ENCODE data around the gene LRRC4C. TPM values are rescaled to one million over a fixed set of nuclear protein-coding genes. Genes with fewer than 3 reads are reported as not detected.

Gene LRRC4C
- polyA plus RNA-seq, 1 experiment: not detected

DNA sequence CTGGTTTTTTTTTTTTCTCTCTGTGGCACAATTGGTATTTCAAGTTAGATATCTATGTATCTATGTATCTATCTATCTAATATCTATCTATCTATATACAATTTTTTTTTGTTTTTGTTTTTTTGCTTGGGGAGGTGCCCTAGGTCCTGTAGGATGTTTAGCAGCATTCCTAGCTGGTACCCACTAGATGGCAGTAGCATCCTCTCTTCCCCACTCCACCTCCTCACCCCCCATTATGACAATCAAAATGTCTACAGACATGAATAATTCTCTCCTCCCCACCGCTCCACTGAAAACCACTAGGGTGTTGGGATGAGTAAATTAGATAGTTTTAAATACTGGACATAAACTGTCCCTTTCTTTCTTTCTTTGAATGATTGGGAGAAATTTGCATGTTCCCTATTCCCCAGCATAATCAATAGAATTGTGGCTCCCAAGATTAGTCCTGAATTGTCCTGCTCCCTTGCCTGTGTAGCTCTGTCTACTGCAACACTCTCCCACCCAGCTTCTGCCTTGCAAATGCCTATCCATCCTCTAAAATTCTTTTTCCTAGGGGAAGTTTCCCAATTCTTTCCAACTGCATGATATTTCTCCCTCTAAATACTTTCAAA is 1152.4 kb downstream of the LRRC4C start:
- CTCF ChIA-PET: interaction anchor here (0.8 to 6.3 kb wide), 10 partner anchors 10 to 416 kb away, joined by 3 to 47 read pairs (median 6); no protein-coding TSS in a partner anchor
- DNase-seq (ENCODE audit: low read depth): no peak
- H3K4me3 ChIP-seq (ENCODE audit: low read depth, low read length): no peak overlapping the region
- no peaks in the 10 kb centered on the region for H3K36me3 ChIP-seq (ENCODE audit: control insufficient read depth, insufficient read depth, low read length)
- POLR2A ChIA-PET: no interaction called here
- TF ChIP-seq, protein P1, sequence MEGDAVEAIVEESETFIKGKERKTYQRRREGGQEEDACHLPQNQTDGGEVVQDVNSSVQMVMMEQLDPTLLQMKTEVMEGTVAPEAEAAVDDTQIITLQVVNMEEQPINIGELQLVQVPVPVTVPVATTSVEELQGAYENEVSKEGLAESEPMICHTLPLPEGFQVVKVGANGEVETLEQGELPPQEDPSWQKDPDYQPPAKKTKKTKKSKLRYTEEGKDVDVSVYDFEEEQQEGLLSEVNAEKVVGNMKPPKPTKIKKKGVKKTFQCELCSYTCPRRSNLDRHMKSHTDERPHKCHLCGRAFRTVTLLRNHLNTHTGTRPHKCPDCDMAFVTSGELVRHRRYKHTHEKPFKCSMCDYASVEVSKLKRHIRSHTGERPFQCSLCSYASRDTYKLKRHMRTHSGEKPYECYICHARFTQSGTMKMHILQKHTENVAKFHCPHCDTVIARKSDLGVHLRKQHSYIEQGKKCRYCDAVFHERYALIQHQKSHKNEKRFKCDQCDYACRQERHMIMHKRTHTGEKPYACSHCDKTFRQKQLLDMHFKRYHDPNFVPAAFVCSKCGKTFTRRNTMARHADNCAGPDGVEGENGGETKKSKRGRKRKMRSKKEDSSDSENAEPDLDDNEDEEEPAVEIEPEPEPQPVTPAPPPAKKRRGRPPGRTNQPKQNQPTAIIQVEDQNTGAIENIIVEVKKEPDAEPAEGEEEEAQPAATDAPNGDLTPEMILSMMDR (IDR thresholded peaks at IDR 0.05; ENCODE audit: insufficient read depth, low read depth, low read length): peak; percentile 81
- peaks cover 2% of the 10 kb centered on the region; the same call in 1 of the 2 replicates for H3K27me3 ChIP-seq (ENCODE audit: control insufficient read depth, insufficient read depth, low read length)

DNA sequence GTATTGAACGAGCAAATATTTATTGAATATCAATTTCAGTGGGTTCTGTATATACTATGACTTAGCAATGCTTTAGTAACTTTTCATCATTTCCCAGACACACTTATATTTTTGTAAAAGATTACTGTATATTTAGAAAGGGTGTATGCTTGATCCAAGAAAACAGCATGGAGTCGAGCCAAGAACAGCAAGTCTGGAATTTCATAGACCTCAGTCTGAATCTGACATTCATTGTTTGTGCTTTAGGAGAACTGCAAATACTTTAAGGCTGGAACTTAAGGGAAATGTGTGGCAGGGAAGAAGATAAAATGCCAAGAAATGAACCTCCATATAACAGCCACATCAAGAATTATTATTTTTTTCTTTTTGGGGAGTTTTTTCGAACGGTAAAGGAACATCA is 1156.8 kb downstream of the LRRC4C start:
- DNase-seq (ENCODE audit: low read depth): no peak
- Histone ChIP-seq H3K4me3 (ENCODE audit: low read depth, low read length) (no peak overlapping the region), H3K36me3 (ENCODE audit: control insufficient read depth, insufficient read depth, low read length) (no peaks in the 10 kb centered on the region), H3K27me3 (ENCODE audit: control insufficient read depth, insufficient read depth, low read length) (peaks cover 2% of the 10 kb centered on the region; the same call in 1 of the 2 replicates)
- POLR2A ChIA-PET: no interaction called here
- TF ChIP-seq, protein P1 (IDR thresholded peaks at IDR 0.05; ENCODE audit: insufficient read depth, low read depth, low read length): no peak
- CTCF ChIA-PET: no interaction called here

DNA sequence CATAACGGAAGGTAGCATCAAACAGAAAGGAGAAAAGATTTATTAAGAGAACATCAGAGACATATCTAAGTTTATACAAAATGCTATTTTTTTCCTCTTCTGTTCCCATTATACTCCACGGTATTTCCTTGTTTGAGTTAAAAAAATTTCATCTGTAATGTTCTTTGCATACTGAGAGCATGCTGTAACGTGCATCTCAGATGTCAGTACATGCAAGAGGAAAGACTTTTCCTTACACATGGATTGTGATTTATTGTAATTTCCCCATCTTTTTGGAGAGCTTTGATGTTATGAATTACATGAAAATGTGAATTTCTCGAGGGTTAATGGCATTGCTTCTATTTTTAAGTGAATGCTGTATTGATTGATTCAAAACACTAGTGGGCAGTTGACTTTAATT is 1164.0 kb downstream of the LRRC4C start:
- TF ChIP-seq, protein P1 (IDR thresholded peaks at IDR 0.05; ENCODE audit: insufficient read depth, low read depth, low read length): no peak
- no peaks in the 10 kb centered on the region for H3K36me3 ChIP-seq (ENCODE audit: control insufficient read depth, insufficient read depth, low read length)
- CTCF ChIA-PET: interaction anchor here (3.3 kb wide), 1 partner anchor 11 kb away, joined by 47 read pairs; no protein-coding TSS in a partner anchor
- H3K27me3 ChIP-seq (ENCODE audit: control insufficient read depth, insufficient read depth, low read length): peaks cover 8% of the 10 kb centered on the region
- no peak overlapping the region for H3K4me3 ChIP-seq (ENCODE audit: low read depth, low read length)
- POLR2A ChIA-PET: no interaction called here
- DNase-seq (ENCODE audit: low read depth): no peak

DNA sequence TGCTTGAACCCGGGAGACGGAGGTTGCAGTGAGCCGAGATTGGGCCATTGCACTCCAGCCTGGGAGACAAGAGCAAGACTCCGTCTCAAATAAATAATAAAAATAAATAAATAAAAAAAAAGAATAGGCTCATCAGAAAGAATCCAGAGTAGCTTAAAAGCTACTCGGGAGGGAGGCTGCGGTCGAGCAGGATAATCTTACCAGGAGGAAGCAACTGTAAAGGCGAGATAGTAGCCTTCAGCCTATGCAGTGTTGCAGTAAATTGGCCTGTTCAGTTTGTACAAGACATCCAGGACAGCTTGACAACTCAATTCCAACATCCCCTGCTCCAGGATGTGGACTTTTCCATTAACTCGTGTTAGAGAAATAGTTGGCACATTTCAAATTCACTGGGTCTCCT is 1164.7 kb downstream of the LRRC4C start:
- ChIA-PET POLR2A (no interaction called here), CTCF (interaction anchor here (0.6 to 3.3 kb wide), 10 partner anchors 12 to 329 kb away, joined by 3 to 47 read pairs (median 4); no protein-coding TSS in a partner anchor)
- TF ChIP-seq, protein P1 (IDR thresholded peaks at IDR 0.05; ENCODE audit: insufficient read depth, low read depth, low read length): no peak
- Histone ChIP-seq H3K4me3 (ENCODE audit: low read depth, low read length) (no peak overlapping the region), H3K36me3 (ENCODE audit: control insufficient read depth, insufficient read depth, low read length) (no peaks in the 10 kb centered on the region), H3K27me3 (ENCODE audit: control insufficient read depth, insufficient read depth, low read length) (peaks cover 8% of the 10 kb centered on the region)
- no peak for DNase-seq (ENCODE audit: low read depth)

DNA sequence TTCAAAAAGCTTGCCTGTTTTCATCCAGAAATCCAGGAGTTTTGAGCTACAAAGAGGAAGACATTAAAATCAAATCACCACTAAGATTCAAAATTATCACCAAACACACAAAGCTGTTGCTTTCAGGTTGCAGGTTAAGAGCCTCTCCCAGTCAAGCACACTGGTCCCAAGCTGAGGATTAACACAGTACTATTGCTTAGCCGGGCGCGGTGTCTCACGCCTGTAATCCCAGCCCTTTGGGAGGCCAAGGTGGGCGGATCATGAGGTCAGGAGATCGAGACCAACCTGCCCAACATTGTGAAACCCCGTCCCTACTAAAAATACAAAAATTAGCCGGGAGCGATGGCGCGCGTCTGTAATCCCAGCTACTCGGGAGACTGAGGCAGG is 1165.1 kb downstream of the LRRC4C start:
- no peaks in the 10 kb centered on the region for H3K36me3 ChIP-seq (ENCODE audit: control insufficient read depth, insufficient read depth, low read length)
- H3K27me3 ChIP-seq (ENCODE audit: control insufficient read depth, insufficient read depth, low read length): peaks cover 8% of the 10 kb centered on the region
- CTCF ChIA-PET: interaction anchor here (0.6 to 3.3 kb wide), 11 partner anchors 12 to 1215 kb away, joined by 3 to 47 read pairs (median 4); no protein-coding TSS in a partner anchor
- H3K4me3 ChIP-seq (ENCODE audit: low read depth, low read length): no peak overlapping the region
- TF ChIP-seq, protein P1 (IDR thresholded peaks at IDR 0.05; ENCODE audit: insufficient read depth, low read depth, low read length): no peak
- DNase-seq (ENCODE audit: low read depth): no peak
- POLR2A ChIA-PET: interaction anchor here (0.5 kb wide), 1 partner anchor 485 kb away, joined by 3 read pairs; no protein-coding TSS in a partner anchor

All from BJ (cell line).